SKM-1 (cell line): ENCODE data around the gene ANGPTL1.

Experiments
- DNase-seq: peaks from one replicate; lab custom pipeline; 2025; ENCODE audit not compliant: unreplicated experiment; lab: John Stamatoyannopoulos, UW

ANGPTL1 gene, protein sequence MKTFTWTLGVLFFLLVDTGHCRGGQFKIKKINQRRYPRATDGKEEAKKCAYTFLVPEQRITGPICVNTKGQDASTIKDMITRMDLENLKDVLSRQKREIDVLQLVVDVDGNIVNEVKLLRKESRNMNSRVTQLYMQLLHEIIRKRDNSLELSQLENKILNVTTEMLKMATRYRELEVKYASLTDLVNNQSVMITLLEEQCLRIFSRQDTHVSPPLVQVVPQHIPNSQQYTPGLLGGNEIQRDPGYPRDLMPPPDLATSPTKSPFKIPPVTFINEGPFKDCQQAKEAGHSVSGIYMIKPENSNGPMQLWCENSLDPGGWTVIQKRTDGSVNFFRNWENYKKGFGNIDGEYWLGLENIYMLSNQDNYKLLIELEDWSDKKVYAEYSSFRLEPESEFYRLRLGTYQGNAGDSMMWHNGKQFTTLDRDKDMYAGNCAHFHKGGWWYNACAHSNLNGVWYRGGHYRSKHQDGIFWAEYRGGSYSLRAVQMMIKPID

GRCh38 chr1:178870944-178871343 is at the start of gene ANGPTL1:
Gene ANGPTL1, minus strand, starts transcription at chr1:178871077. Its CDS starts 5,301 bp downstream, at chr1:178865776.
- DNase-seq: no peak

GRCh38 chr1:178919581-178919980 is 48.7 kb upstream of the ANGPTL1 start:
- no peak for DNase-seq

- no peak for DNase-seq
Measured at GRCh38 chr1:178918955-178919354, 48.1 kb upstream of the ANGPTL1 start.

- no peak for DNase-seq
Measured at GRCh38 chr1:178918308-178918707, 47.4 kb upstream of the ANGPTL1 start.

GRCh38 chr1:178916448-178917174 is 45.7 kb upstream of the ANGPTL1 start:
- no peak for DNase-seq

DNA sequence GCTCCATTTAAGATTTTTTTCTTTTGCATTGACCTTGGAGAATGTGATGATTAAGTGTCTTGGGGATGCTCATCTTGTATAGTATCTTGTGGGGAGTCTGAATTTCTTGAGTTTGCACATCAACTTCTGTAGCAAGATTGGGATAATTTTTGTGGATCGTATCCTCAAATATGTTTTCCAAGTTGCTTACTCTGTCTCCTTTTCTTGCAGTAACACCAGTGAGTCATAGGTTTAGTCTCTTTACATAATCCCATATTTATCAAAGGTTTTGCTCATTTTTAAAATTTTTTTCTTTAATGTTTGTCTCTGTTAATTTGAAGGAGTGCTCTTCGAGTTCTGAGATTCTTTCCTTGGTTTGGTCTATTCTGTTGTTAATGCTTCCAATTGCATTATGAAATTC is 41.7 kb upstream of the ANGPTL1 start:
- DNase-seq: no peak

GRCh38 chr1:178910023-178910422 is 39.1 kb upstream of the ANGPTL1 start:
- no peak for DNase-seq

GRCh38 chr1:178908358-178908757 is 37.5 kb upstream of the ANGPTL1 start:
- DNase-seq: no peak

DNA sequence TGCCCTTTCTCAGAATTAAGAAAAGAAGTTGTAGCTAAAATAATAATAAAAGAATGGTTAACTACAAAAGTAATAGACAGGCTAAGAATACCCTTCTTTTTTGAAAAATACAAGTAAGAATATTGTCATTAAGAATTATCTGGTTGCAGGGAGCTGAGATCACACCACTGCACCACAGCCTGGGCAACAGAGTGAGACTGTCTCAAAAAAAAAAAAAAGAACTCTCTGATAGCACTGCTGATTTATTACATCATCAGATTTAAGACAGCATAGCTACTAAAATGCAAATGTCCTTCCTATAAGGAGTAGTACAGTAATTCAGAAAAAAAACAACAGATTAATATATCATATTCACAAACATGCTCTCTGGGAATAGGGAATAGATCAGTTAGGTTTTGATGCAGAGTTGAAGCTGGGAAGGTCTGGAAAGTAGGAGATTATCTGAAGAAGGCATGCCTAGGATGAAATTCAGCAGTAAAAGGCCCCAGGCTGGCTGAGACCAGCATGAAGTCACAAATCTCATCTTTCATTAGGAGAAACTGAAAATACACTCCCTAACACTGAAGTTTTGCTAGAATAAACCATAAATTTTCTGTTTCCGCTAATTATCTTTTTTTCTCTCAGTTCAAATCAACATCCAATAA is 30.7 kb upstream of the ANGPTL1 start:
- no peak for DNase-seq

- DNase-seq: no peak
Measured at GRCh38 chr1:178899402-178899801, 28.5 kb upstream of the ANGPTL1 start.

DNA sequence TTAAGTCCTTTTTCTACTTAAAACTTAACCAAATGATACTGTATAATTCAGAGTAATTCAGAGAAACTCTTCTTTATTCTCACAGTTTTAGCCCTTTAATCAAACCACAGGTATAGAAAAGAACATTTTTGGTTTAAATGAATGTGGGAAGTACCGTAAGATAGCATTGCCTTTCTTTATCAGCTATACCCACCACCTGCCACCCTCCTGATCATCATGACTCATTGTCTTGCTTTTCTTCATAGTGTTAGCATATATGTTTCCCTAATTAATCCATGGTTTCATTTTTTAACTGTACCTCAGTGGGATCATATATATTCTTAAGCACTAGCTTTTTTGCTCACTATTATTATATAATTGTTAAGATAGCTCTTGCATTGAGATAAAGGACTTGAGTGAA is 27.5 kb upstream of the ANGPTL1 start:
- DNase-seq: no peak

DNA sequence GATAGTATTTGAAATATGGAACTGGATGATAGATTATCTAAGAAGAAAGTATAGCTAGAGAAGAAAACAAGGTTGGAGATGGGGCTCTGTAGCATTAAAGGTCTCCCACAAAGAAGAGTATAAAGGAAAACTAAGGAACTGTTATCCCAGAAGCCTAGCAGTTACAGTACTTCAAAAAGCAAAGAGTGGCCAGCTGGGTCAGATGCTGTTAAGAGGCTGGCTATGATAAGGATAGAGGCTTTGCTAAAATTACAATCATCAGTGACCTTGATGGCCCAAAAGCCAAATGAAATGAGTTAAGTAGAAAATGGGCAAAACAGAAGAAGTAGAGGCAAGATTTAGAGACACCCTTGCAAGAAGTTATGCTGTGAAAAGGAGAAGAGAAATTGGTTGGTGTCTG is 25.1 kb upstream of the ANGPTL1 start:
- no peak for DNase-seq

- DNase-seq: no peak
Measured at GRCh38 chr1:178886551-178886950, 15.7 kb upstream of the ANGPTL1 start.

DNA sequence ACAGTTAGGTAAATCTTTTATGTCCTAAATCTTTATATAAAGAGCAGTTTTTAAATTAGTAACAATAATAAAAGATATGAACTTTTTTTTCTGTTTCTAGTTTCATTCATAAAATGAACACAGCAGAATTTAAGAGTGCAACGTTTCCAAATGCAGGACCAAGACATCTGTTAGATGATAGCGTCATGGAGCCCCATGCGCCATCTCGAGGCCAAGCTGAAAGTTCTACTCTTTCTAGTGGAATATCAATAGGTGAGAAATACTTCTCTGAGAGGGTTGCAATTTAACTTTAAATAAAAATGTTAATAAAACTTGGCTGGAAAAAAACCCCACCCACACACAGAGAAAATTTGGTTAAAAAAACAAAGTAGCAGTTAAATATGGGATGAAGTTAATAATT is 15.0 kb upstream of the ANGPTL1 start:
- no peak for DNase-seq

GRCh38 chr1:178881950-178882349 is 11.1 kb upstream of the ANGPTL1 start:
- DNase-seq: no peak

DNA sequence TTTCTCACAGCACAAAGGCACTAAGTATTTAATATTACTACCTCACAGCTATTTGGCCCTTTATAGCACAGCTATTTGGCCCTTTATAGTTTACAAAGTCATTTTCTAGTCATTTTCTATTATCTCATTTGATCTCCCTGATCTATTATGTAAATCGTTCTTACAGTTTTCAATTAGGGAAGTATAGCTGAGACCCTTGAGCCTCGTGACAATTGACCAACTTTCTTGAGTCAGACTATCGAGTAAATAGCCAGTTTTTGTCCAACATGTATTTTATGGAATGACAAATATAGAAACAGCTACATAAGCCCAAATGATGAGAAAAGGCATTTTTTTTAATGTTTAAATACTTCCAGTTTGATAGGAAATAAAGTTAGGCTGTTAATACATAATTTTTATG is 7.0 kb upstream of the ANGPTL1 start:
- DNase-seq: no peak

DNA sequence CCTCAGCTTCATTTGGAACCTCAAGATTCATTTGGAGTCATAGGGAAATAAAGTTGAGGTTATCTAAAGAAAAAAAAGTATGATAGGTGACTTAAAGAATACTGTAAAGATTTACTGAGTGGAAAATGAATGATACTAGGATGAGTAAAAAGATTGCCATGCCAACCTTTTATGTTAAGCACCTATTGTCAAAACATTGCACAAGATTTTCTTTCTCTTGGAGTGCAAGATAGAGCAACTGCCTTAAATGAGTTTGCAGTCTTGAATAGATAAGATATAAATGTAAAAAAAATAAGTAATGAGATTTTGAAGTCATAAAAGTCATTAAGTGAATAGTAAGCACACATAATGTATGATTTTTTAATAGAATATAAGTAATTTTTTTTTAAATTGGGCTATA is 5.1 kb upstream of the ANGPTL1 start:
- no peak for DNase-seq

DNA sequence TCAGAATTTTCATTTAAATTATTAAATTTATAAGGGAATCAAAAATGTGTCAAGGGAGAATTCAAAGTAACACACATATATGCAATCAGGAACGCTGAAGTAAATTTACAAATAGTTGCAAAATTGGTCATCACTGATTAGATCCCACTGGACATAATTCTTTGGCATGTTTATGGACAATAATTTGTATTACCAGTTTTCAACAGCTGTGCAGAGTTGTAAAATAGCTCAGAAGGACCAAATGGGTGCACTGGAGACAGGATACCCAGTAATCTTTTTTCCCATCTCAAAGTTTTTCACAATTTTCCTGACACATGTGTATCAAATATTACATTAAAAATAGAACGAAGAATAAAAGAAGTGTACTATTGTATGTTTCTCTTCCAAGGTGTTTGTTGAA is 4.1 kb upstream of the ANGPTL1 start:
- DNase-seq: no peak

- no peak for DNase-seq
Measured at GRCh38 chr1:178871551-178872320, 859 bp upstream of the ANGPTL1 start.

GRCh38 chr1:178870221-178870620 is 656 bp downstream of the ANGPTL1 start:
- DNase-seq: no peak

DNA sequence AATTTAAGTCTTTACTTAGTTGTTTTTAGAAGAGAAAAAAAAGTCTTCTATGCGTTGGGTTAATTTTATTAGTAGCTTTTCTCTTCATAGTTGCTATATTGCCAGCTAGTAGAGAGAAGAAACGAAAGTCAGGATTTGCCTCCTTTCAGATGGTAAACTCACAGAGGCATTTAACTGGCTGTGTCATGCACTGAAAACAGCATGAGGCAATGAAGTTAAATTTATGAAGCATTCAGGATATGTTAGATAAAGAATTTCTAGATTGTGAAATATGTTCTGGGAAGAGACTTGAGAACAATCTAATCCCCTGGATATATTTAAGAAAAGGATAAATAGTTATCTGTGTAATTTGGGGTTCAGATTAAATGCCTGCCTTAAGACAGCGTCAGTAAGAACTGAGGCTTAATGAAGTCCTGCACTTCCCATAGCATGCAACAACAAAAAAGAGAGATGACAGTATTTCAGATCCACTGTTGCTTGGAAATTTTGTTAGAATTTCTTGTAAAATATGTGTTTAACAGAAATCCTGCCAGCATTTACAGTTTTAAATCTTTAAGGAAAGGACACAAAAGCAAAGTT is 1.7 kb downstream of the ANGPTL1 start:
- no peak for DNase-seq
